HG03097 (cell line): Measurements from ENCODE around the gene ZNF385A.
A peak's percentile ranks its signal among the peaks of the same experiment; 100 is the strongest.

ENCODE experiments used
- ATAC-seq: cut with Tn5 transposase; IDR thresholded peaks from one replicate; pipeline ENCODE4 v1.9.1; 2021; ENCODE audit not compliant: unreplicated experiment, low FRiP score

ZNF385A gene

GRCh38 chr12:54394281-54394719 lies 9.8 kb upstream of the ZNF385A start:
- ATAC-seq: no peak

- no peak for ATAC-seq
Measured at GRCh38 chr12:54393743-54394142, 9.2 kb upstream of the ZNF385A start.

- no peak for ATAC-seq
Measured at GRCh38 chr12:54393207-54393609, 8.7 kb upstream of the ZNF385A start.

DNA sequence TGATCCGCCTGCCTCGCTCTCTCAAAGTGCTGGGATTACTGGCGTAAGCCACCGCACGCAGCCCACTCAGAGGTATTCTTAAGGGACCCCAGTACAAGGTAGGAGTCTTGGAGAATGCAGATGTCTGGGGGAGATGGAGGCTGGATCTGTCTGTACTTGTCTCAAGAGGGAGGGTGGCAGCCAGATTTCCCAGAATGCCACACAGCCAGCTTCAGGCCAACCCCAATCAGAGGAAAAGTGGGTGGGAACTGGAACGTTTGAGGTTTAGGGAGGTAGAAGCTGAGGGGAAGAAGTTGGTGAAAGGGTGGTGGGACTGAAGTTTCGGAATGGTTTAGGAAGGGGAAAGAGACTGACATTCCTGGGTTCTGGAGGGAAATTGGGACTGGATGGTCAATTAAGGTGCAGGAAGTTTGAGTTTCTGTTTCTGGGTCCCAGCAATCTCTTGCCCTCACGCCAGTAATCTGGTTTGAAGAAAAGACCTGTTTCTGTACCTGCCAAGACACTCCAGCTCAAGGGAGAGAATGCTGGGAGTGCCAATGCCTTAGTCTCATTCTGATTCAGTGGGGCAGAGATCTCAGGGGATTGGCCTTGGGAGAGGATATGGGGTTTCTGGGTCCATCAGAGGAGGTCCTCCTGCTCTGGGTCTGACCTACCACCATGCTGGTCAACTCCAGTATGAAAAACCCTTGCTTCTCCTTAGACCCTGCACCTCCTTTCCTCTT lies 8.1 kb upstream of the ZNF385A start:
- no peak for ATAC-seq

DNA sequence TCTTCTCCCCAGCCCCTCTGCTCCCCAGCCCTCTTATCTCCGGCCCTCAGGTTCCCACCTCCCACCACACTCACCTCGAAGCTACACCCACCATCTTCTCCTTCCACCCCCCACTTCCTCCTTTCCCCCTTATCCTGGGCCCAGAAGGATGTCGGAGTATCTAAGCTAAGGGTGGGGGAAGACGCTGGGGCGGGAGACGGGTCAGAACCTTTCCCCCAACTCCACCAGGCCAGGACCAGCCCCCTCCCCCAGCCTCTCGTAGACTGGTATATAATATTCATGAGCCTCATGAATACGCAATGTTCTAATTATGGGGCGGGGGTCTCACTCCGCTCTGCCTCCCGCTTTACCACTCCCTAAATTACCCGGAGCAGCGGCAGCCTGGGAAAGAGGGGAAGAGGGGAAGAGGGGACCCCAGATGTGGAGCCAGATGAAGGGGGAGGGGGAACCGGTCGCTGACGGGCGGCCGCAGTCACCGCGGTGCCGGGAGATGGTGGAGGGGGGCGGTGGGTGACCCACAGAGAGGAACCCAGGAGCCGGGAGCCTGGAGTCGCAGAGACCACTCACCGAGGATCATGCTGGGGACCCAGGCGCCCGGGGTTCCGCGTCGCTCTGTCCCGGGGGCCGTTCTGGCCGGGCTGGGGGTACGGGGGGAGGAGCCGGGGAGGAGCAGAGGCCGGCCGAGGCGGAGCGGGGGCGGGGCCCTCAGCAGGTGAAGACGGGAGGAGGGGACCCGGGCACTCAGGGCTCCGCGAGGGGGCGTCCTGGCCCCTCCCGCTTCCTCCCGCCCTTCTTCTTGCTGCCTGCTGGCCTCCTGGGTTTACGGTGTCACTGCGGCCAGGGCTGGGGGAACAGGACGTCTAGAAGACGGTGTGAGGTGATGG lies 6.4 kb upstream of the ZNF385A start:
- ATAC-seq: no peak

GRCh38 chr12:54390176-54390667 lies 5.7 kb upstream of the ZNF385A start:
- ATAC-seq: no peak

GRCh38 chr12:54389607-54390175 lies 5.2 kb upstream of the ZNF385A start:
- ATAC-seq: no peak

DNA sequence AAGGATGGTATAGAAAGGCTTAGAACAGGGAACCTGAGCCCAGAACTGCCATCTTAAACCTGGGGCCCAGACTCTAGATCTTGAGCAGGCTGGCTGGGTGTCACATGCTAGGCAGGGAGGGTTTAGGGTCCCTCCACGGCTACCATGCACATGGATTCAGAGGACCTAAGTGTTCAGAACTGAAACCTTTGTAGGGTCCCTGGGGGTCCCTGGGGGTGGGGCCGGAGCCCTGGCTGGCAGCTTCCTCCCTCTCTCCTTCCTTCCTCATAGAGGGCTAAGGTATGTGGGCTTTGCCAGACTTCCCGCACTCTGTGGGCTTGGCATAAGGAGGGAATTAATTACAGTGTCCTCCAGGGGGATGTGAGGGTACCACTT lies 4.6 kb upstream of the ZNF385A start:
- no peak for ATAC-seq

DNA sequence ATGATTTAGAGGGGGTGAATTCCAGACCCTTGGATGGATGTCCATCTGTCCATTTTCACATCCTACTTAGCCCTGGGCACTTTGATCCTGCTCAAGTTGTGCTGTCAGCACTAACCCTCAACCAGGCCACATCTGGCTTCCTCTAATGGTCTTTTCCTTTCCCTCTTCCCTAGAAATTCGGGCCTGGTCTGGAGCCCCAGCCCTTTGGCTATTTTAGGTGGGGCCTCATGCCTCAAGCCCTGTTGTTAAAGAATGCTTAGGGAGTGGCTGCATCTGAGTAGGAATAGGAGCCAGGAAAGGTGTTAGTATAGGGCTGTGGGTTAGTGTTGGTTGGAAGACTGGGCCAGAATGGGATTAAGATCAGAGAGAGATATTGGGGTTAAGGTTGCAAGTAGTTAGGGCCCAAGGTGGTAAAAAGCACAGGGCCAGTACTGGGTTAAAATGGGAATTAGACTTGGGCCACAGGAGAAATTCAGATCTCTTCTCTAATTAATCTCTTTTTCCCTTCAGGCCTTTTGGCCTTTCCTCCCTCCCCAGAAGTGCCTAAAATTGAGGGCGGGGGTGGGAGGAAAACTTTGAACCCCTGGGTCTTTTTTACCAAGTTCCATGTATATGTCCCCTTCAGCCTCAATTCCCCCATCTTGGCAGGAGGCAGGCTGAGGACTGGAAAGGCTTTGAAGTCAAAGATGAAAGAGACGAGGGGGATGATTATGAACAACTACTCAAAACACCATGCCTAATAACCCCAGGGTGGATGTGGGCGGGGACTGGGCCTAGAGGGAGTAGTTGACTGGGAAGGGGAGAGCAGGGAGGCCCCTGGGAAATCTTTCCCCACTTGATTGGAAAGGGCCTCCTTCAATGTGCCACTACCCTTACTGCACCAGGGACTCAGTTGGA lies 4.0 kb upstream of the ZNF385A start:
- ATAC-seq: no peak

GRCh38 chr12:54387114-54387467 lies 2.6 kb upstream of the ZNF385A start:
- ATAC-seq: no peak

DNA sequence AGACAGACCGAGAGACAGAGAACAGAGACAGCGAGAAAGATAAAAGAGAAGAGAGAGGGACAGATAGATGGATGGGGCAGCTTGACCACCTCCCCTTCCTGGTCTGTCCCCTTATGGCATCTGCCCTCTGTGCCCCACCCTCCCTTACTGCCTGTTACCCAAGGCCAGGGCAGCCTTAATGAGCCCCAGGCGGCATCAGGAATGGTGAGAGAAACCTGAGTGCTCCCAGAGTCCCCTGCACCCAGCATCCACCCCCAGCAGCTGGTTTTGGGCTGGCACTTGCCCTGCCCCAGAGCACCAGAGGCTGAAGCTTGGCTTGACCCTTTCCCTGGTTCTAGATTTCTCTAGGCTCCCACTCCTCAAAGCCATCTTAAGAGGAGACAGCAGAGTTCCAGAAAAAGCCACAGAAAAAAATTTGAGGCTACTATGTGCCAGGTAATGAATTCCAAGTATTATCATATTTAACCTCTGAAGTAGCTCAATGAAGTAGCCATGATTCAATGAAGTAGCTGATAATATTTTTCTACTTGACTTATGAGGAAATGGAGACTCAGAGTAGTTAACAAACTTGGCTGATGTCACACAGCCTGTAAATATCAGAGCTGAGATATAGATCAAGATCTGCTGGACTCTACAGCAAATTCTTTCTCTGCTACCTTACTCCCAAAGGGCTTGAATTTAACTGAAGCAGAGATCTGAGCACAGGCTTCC lies 2.0 kb upstream of the ZNF385A start:
- ATAC-seq: no peak

GRCh38 chr12:54385251-54385914 lies 850 bp upstream of the ZNF385A start:
- no peak for ATAC-seq

DNA sequence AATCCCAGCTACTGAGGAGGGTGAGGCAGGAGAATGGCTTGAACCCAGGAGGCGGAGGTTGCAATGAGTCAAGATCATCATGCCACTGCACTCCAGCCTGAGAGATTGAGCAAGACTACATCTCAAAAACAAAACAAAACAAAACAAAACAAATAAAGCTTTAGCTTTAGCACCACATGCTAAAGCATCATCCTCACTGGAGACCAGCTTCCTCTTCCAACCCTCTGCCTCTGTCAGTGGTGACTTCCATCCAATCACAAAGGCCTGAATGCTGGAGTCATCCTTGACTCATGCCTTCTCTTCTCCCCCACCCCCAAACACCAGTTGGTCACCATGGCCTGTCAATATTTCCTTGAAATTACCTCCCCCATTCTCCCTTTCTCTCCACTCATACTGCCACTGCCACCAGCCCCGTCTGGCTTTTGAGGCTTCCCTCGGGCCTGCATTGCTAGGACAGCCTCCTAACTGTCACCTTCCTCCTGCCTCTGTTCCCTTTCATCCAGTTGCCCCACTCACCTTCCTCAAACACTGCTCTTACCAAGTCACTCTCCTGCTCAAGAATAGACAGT lies 1.4 kb downstream of the ZNF385A start:
- ATAC-seq: no peak

GRCh38 chr12:54381136-54381535 lies 3.4 kb downstream of the ZNF385A start:
- no peak for ATAC-seq

- ATAC-seq: peak; percentile 60
Measured at GRCh38 chr12:54379398-54380201, 4.9 kb downstream of the ZNF385A start.

- ATAC-seq: no peak
Measured at GRCh38 chr12:54378796-54379397, 5.6 kb downstream of the ZNF385A start.

DNA sequence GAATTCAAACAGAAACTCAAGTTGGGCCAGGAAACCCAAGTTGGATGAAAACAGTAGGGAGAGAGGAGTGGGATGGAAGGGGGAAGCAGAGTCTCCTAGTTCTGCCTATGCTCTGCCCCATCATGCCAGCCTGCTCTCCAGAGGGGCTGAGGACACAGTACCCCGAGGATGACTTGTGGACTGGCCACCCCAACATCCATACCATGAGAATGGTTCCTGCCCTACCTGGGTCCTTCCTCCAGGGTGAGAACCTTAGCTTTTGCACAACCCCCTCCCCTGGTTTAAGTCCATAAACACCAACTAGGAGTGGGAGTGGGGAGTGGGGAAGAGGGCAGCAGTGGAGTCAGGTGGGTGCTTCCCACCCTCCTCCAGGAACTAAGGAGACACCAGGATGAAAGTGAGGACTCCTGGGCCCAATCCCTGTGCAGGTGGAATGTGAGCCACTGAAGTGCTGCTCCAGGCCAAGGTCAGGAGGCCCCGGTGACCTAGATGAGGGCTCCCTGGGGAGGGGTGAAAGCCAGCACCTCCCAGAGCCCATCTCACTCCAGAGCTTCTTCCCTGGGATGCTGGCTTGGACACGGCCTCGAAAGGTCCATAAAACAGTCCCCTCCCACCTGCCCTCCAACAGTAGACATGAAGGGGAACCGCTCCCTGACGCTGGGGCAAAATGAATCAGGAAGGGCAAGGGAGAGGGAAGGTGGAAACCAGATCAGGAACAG lies 6.6 kb downstream of the ZNF385A start:
- ATAC-seq: no peak
